ENCODE measurements around the gene SREBF2. TPM values are rescaled to one million over a fixed set of nuclear protein-coding genes. Genes with fewer than 3 reads are reported as not detected.

SREBF2 gene
- total and polyA plus RNA-seq, 9 of the 15 experiments (the other 6 are each of a cell fraction or from before 2014, with no cell fraction given) = 1.1 to 84.2 (median 26.9) TPM

- TF ChIP-seq MYC (IDR thresholded peaks at IDR 0.05; ENCODE audit: low read depth, low read length) (peak; percentile 51), MYC (CRISPR knock-in tag; IDR thresholded peaks at IDR 0.05; ENCODE audit: borderline replicate concordance, low read depth) (no peak), XRCC5 (IDR thresholded peaks at IDR 0.05; ENCODE audit: low read depth, low read length) (no peak), PATZ1 (CRISPR knock-in tag; IDR thresholded peaks at IDR 0.05; ENCODE audit: borderline replicate concordance) (no peak), NFIC (IDR thresholded peaks at IDR 0.05) (peak; percentile 93), GTF2E2 (tag; IDR thresholded peaks at IDR 0.05) (no peak), ZNF134 (CRISPR knock-in tag; conservative IDR thresholded peaks at IDR 0.05) (no peak), TEAD2 (tag; IDR thresholded peaks at IDR 0.05) (no peak), ZNF197 (CRISPR knock-in tag; IDR thresholded peaks at IDR 0.05; ENCODE audit: low read depth) (no peak), ZNF668 (CRISPR knock-in tag; IDR thresholded peaks at IDR 0.05) (no peak), ZNF395 (CRISPR knock-in tag; IDR thresholded peaks at IDR 0.05) (0 out of 2 replicates have a peak, but pooled peaks have one; percentile 39), MLLT1 (IDR thresholded peaks at IDR 0.05) (0 out of 4 replicates have a peak, but pooled peaks of 1 of the 2 experiments have one; percentile 28), NCOR1 (IDR thresholded peaks at IDR 0.05) (no peak), FOXM1 (IDR thresholded peaks at IDR 0.05; ENCODE audit: low read depth) (no peak), FOXM1 (CRISPR knock-in tag; IDR thresholded peaks at IDR 0.05; ENCODE audit: low read depth) (no peak), EGR1 (conservative IDR thresholded peaks at IDR 0.05) (peak; percentile 36), ZNF436 (CRISPR knock-in tag; IDR thresholded peaks at IDR 0.05) (no peak), NFE2 (IDR thresholded peaks at IDR 0.05; ENCODE audit: low read depth) (peak; percentile 45; the same call in 1 of the 2 replicates), TEAD4 (IDR thresholded peaks at IDR 0.05; ENCODE audit: low read length) (no peak; the same call in 1 of the 2 replicates), TEAD4 (CRISPR knock-in tag; IDR thresholded peaks at IDR 0.05; ENCODE audit: borderline replicate concordance) (no peak), ARID2 (IDR thresholded peaks at IDR 0.05) (no peak), SIN3A (IDR thresholded peaks at IDR 0.05; ENCODE audit: borderline replicate concordance in 2 of 2, control insufficient read depth in 1 of 2, low read depth in 2 of 2, low read length in 2 of 2) (peak in 1 of 2 experiments; percentile 25; a peak in 1 of 4 replicates), TAF1 (IDR thresholded peaks at IDR 0.05; ENCODE audit: control insufficient read depth, extremely low read depth, insufficient read depth, low read length, severe bottlenecking) (peak; percentile 79)
- TF ChIP-seq, protein P1, sequence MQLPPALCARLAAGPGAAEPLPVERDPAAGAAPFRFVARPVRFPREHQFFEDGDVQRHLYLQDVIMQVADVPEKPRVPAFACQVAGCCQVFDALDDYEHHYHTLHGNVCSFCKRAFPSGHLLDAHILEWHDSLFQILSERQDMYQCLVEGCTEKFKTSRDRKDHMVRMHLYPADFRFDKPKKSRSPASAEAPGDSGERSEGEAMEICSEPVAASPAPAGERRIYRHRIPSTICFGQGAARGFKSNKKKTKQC (CRISPR knock-in tag; IDR thresholded peaks at IDR 0.05) = peak; percentile 20; the same call in 1 of the 2 replicates
Measured at GRCh38 chr22:41800348-41801146, 32.4 kb upstream of the SREBF2 start, which contains the start of gene CCDC134 (continued).
